Cardiac muscle cell (in vitro differentiated cells and primary cell): ENCODE results near the gene CENPU. TPM values are rescaled to one million over a fixed set of nuclear protein-coding genes. Genes with fewer than 3 reads are reported as not detected.

Source experiments
- DNase-seq, 2 donors: peaks; one replicate each; pipeline versions ENCODE4 v3.0.0 to v3.0.0-alpha.2; 2010 to 2017; ENCODE audit warnings: low read depth in 1 of 2, low spot score in 1 of 2
- H3K27ac ChIP-seq: fragments of 200-600 bp; sonication (generic); 2 replicates; pipeline ENCODE4 v1.5.1; 2016
- H3K27me3 ChIP-seq: fragments of 200-600 bp; sonication (generic); 2 replicates; pipeline ENCODE4 v1.6.0; 2016; ENCODE audit warnings: control low read depth
- H3K36me3 ChIP-seq: fragments of 200-600 bp; sonication (generic); 2 replicates; pipeline ENCODE4 v1.5.1; 2016; ENCODE audit warnings: control low read depth
- H3K4me1 ChIP-seq: fragments of 200-600 bp; sonication (generic); 2 replicates; pipeline ENCODE4 v1.8.1; 2017; ENCODE audit warnings: low read depth, mild to moderate bottlenecking, mixed run types
- H3K4me3 ChIP-seq: fragments of 200-600 bp; sonication (generic); 2 replicates; pipeline ENCODE4 v1.5.1; 2016; ENCODE audit warnings: mild to moderate bottlenecking
- H3K9me3 ChIP-seq: fragments of 200-600 bp; sonication (generic); 2 replicates; pipeline ENCODE4 v1.5.1; 2017; ENCODE audit warnings: low read depth, mild to moderate bottlenecking, control low read depth
- polyA plus RNA-seq: library from polyadenylated mRNA; unstranded; fragments of >200 nt; fragmentation: Nextera tagmentation; extraction: Ambion mirVana; gene quantifications from 2 replicates; pipeline ENCODE4 v1.2.1, GENCODE V29; 2016
- total RNA-seq: library from RNA; depleted of rRNA; stranded (reverse); fragments of >200 nt; gene quantifications from 2 replicates; pipeline ENCODE4 v1.2.3, GENCODE V29; 2016
- TF ChIP-seq, protein P1 (sequence below): IDR thresholded peaks from 2 replicates; pipeline ENCODE4 v1.5.1; 2012; ENCODE audit warnings: low read depth, mild to moderate bottlenecking, low read length

CENPU gene
- total and polyA plus RNA-seq, 2 experiments from 2014 or later: 8.7 to 9.9 TPM

- no peak overlapping the region for H3K27ac ChIP-seq
- no peaks in the 10 kb centered on the region for H3K9me3 ChIP-seq
- TF ChIP-seq, protein P1, sequence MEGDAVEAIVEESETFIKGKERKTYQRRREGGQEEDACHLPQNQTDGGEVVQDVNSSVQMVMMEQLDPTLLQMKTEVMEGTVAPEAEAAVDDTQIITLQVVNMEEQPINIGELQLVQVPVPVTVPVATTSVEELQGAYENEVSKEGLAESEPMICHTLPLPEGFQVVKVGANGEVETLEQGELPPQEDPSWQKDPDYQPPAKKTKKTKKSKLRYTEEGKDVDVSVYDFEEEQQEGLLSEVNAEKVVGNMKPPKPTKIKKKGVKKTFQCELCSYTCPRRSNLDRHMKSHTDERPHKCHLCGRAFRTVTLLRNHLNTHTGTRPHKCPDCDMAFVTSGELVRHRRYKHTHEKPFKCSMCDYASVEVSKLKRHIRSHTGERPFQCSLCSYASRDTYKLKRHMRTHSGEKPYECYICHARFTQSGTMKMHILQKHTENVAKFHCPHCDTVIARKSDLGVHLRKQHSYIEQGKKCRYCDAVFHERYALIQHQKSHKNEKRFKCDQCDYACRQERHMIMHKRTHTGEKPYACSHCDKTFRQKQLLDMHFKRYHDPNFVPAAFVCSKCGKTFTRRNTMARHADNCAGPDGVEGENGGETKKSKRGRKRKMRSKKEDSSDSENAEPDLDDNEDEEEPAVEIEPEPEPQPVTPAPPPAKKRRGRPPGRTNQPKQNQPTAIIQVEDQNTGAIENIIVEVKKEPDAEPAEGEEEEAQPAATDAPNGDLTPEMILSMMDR: no peak
- H3K36me3 ChIP-seq: peaks cover under 1% of the 10 kb centered on the region
- no peak for DNase-seq
- no peaks in the 10 kb centered on the region for H3K4me1 ChIP-seq
- no peak overlapping the region for H3K4me3 ChIP-seq
- no peaks in the 10 kb centered on the region for H3K27me3 ChIP-seq
Observed at GRCh38 chr4:184715526-184715925, 18.4 kb downstream of the CENPU start.

DNA sequence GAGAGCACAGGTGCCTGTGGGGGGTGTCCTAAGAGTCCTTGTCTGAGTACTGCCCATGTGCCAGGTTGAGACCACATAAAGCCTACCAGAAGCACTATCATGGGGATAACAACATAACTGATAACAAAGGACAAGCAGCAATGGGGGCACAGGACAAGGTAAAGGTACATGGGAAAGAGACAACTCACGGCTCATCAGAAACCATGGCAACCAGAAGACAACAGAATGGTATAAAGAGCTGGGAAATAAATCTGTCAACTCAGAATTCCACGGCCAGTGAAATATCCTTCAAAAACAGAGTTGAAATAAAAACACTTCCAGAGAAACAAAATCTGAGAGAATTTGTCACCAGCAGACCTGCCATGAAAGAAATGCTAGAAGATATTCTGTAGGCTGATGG is 20.0 kb downstream of the CENPU start:
- Histone ChIP-seq H3K27ac (no peak overlapping the region), H3K27me3 (no peaks in the 10 kb centered on the region), H3K4me1 (no peaks in the 10 kb centered on the region), H3K9me3 (no peaks in the 10 kb centered on the region), H3K4me3 (no peak overlapping the region), H3K36me3 (no peaks in the 10 kb centered on the region)
- DNase-seq: no peak
- TF ChIP-seq, protein P1: no peak

- TF ChIP-seq, protein P1: no peak
- H3K9me3 ChIP-seq: no peaks in the 10 kb centered on the region
- no peak overlapping the region for H3K4me3 ChIP-seq
- H3K27me3 ChIP-seq: no peaks in the 10 kb centered on the region
- DNase-seq: no peak
- H3K36me3 ChIP-seq: no peaks in the 10 kb centered on the region
- H3K27ac ChIP-seq: no peak overlapping the region
- no peaks in the 10 kb centered on the region for H3K4me1 ChIP-seq
Observed at GRCh38 chr4:184712322-184712721, 21.6 kb downstream of the CENPU start.

- Histone ChIP-seq H3K4me1 (no peaks in the 10 kb centered on the region), H3K36me3 (no peaks in the 10 kb centered on the region), H3K27me3 (no peaks in the 10 kb centered on the region), H3K27ac (no peak overlapping the region), H3K4me3 (no peak overlapping the region), H3K9me3 (no peaks in the 10 kb centered on the region)
- TF ChIP-seq, protein P1: no peak
- DNase-seq: no peak
Observed at GRCh38 chr4:184706453-184706852, 27.4 kb downstream of the CENPU start.

DNA sequence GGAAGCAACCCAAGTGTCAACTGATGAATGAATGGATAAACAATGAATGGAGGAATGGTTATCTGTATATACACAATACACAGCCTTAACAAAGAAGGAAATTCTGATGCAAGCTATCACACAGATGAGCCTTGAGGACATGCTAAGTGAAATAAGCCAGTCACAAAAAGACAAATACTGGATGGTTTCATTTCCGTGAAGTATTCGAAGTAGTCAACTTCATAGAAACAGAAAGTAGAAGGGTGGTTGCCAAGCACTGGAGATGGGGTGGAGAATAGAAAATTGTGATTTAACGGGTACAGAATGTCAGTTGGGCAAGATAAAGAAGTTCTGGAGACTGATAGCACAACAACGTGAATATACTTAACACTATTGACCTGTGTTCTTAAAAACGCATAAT is 28.2 kb downstream of the CENPU start:
- no peaks in the 10 kb centered on the region for H3K36me3 ChIP-seq
- no peak overlapping the region for H3K27ac ChIP-seq
- no peak overlapping the region for H3K4me3 ChIP-seq
- no peaks in the 10 kb centered on the region for H3K4me1 ChIP-seq
- no peak for DNase-seq
- TF ChIP-seq, protein P1: no peak
- H3K9me3 ChIP-seq: no peaks in the 10 kb centered on the region
- H3K27me3 ChIP-seq: no peaks in the 10 kb centered on the region

- DNase-seq: no peak
- Histone ChIP-seq H3K4me3 (no peak overlapping the region), H3K4me1 (no peaks in the 10 kb centered on the region), H3K27me3 (no peaks in the 10 kb centered on the region), H3K9me3 (no peaks in the 10 kb centered on the region), H3K27ac (no peak overlapping the region), H3K36me3 (no peaks in the 10 kb centered on the region)
- TF ChIP-seq, protein P1: no peak
Observed at GRCh38 chr4:184702114-184702513, 31.8 kb downstream of the CENPU start.
